Thoracic aorta (tissue), 2 donors: ENCODE data around the gene MPO. TPM values are rescaled to one million over a fixed set of nuclear protein-coding genes. Genes with fewer than 3 reads are reported as not detected.

ENCODE experiments used
- ATAC-seq: fragments of 150-250 bp; one replicate; pipeline ENCODE4 v1.8.0; 2017; ENCODE audit warnings: low read depth; ENCODE audit not compliant: insufficient number of reproducible peaks, low FRiP score
- DNase-seq: peaks from one replicate; pipeline ENCODE4 v3.0.0-alpha.2; 2020; ENCODE audit warnings: low spot score
- H3K27ac ChIP-seq, 2 donors: fragments of 200-600 bp; sonication (generic); 1 replicate in 1 of 2; 2 replicates in 1 of 2; pipeline ENCODE4 v1.5.1; 2016; ENCODE audit warnings: mild to moderate bottlenecking in 2 of 2, moderate library complexity in 2 of 2
- H3K27me3 ChIP-seq: fragments of 200-600 bp; sonication (generic); replicated peaks from 2 replicates; pipeline ENCODE4 v1.6.0; 2016; ENCODE audit warnings: mild to moderate bottlenecking; ENCODE audit not compliant: insufficient read depth
- H3K36me3 ChIP-seq: fragments of 200-600 bp; sonication (generic); one replicate; pipeline ENCODE4 v1.5.1; 2016
- H3K4me1 ChIP-seq, 2 donors: fragments of 200-600 bp; sonication (generic); 1 replicate in 1 of 2; 2 replicates in 1 of 2; pipeline versions ENCODE4 v1.5.1 to v1.6.0; 2016; ENCODE audit warnings: low read depth in 2 of 2, mild to moderate bottlenecking in 1 of 2; ENCODE audit not compliant: control insufficient read depth in 1 of 2
- H3K4me3 ChIP-seq: fragments of 200-600 bp; sonication (generic); 2 replicates; pipeline ENCODE4 v1.5.1; 2016; ENCODE audit warnings: mild to moderate bottlenecking
- H3K9me3 ChIP-seq: fragments of 200-600 bp; sonication (generic); 2 replicates; pipeline ENCODE4 v1.5.1; 2016
- CTCF ChIP-seq: fragments of 200-600 bp; sonication (generic); IDR thresholded peaks from one replicate; pipeline ENCODE4 v1.5.1; 2019; ENCODE audit warnings: antibody characterized with exemption
- total RNA-seq, 2 donors: library from RNA; depleted of rRNA; stranded (reverse); fragments of >200 nt; gene quantifications; one replicate each; pipeline versions ENCODE4 v1.1.0 to v1.2.3, GENCODE V29; 2016

MPO gene
- total RNA-seq, 2 donors from 2014 or later: 0.14 TPM; not detected in 1

DNA sequence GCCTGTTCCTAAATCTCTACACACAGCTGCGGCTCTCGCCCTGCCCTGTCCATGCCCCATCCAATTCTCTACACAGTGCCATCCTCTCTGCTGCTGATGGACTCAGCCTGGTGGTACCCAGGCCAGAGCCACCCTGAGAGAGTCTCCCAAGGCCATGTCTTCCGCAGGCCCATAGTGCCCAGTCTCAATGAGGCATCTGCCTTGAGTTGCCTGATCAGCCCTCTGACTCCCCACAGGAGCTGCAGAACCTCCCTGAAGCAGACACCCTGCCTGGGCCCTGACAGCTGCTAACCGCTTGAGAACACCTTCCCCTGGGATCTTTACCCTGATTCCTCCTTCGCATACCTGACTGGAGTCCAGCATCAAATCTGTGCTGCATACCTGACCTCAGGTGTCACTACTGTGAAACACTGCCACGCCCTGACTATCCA, 34.6 kb upstream of the MPO start:
- TF ChIP-seq CTCF: no peak
- Histone ChIP-seq H3K4me1 (no peaks in the 10 kb centered on the region), H3K9me3 (no peaks in the 10 kb centered on the region), H3K36me3 (peaks cover 5% of the 10 kb centered on the region), H3K27me3 (no peaks in the 10 kb centered on the region), H3K27ac (no peak overlapping the region), H3K4me3 (no peak overlapping the region)
- ATAC-seq: no peak
- DNase-seq: no peak

GRCh38 chr17:58314706-58315015, 33.9 kb upstream of the MPO start:
- Histone ChIP-seq H3K27ac (no peak overlapping the region), H3K36me3 (peaks cover 5% of the 10 kb centered on the region)
- TF ChIP-seq CTCF: no peak

DNA sequence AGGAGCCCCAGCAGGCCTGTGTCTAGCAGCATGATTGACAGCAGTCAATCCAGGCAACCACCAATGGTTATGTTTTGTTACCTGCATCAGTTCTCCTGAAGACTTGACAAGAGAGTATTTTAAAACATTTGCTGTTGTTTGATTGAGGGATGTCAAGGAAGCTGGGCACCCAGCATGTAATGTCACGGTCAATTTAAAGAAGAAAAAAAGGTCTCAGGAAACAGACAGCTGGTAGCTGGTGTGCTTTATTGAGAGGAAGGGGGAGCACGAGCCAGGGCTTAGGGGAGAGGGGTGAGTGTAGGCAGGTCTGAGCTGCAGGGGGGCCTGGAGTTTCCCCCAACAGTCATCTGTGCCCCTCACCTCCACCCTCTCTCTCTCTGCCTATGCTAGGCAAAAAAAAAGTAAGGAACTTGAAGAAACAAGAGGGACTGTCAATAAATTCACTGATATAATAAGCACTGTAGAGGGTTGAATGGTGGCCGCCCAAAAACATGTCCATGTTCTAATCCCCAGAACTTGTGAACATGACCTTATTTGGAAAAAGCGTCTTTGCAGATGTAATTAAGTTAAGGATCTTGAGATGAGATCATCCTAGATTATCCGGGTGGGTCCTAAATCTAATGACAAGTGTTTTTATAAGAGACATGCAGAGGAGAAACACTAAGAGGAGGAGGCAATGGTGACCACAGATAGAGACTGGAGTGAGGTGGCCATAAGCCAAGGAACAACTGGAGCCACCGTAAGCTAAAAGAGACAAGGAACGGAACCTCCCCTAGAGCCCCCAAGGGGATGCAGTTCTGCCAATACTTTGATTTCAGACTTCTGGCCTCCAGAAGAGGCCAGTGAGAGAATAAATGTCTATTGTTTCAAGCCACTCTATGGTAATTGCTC, 33.3 kb upstream of the MPO start:
- no peak for TF ChIP-seq CTCF
- no peak for DNase-seq

More at GRCh38 chr17:58314706-58315015, 33.9 kb upstream of the MPO start:
- Histone ChIP-seq H3K4me3 (no peak overlapping the region), H3K9me3 (no peaks in the 10 kb centered on the region), H3K27me3 (no peaks in the 10 kb centered on the region), H3K4me1 (no peaks in the 10 kb centered on the region)
- ATAC-seq (no peak), DNase-seq (no peak)

GRCh38 chr17:58312829-58313228, 32.1 kb upstream of the MPO start:
- no peak overlapping the region for H3K27ac ChIP-seq
- H3K4me3 ChIP-seq: no peak overlapping the region
- no peak for TF ChIP-seq CTCF
- H3K9me3 ChIP-seq: no peaks in the 10 kb centered on the region
- ATAC-seq (no peak), DNase-seq (no peak)
- H3K27me3 ChIP-seq: no peaks in the 10 kb centered on the region
- H3K4me1 ChIP-seq: no peaks in the 10 kb centered on the region
- peaks cover 5% of the 10 kb centered on the region for H3K36me3 ChIP-seq

More for the DNA sequence above, 33.3 kb upstream of the MPO start:
- Histone ChIP-seq H3K4me1 (no peaks in the 10 kb centered on the region), H3K4me3 (no peak overlapping the region), H3K36me3 (peaks cover 5% of the 10 kb centered on the region), H3K27ac (no peak overlapping the region), H3K27me3 (no peaks in the 10 kb centered on the region), H3K9me3 (no peaks in the 10 kb centered on the region)
- no peak for ATAC-seq

DNA sequence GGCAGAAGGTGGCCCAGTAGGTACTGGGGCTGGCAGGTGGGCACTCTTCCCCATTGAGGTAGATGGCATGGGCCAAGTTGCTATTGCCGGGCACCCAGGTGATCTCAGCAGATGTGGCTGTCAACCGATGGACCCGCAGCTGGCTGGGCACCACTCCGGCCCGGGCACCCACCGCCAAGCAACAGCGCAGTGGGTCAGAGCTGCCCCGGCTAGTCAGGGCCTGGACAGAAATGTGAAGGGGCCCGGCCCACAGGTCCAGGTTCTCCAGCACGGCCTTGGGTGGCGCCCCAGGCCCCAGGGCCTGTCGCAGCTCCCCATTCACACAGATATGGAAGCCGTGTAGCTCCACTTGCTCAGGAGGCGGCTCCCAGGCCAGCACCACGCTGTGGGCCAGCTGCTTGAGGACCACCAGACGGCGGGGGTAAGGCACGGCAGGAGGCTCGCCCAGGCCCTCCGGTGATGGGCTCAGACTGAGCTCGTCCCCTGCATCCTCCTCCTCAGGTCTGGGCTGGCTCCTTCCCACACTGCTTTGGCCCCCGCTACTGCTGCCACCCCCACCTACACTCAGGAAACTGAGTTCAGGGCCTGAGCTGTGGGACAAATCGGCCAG, 31.4 kb upstream of the MPO start:
- no peak for DNase-seq
- TF ChIP-seq CTCF: no peak
- H3K4me3 ChIP-seq: no peak overlapping the region
- H3K4me1 ChIP-seq: no peaks in the 10 kb centered on the region
- H3K36me3 ChIP-seq: peaks cover 5% of the 10 kb centered on the region
- H3K9me3 ChIP-seq: no peaks in the 10 kb centered on the region
- H3K27ac ChIP-seq: no peak overlapping the region
- H3K27me3 ChIP-seq: no peaks in the 10 kb centered on the region
- ATAC-seq: no peak
